GM10266 (cell line): Measurements from ENCODE around the gene PRKCA.
"Not testable (repeated sequence)": the region's sequence is repeated elsewhere in the genome, so short reads cannot be mapped to it uniquely, and the experiment has no call there.

Experiments
- DNase-seq: peaks from one replicate; pipeline ENCODE4 v3.0.0; 2012; ENCODE audit errors: extremely low spot score
- CTCF ChIP-seq: IDR thresholded peaks from 2 replicates; pipeline ENCODE4 v1.5.1; 2012; ENCODE audit warnings: mild to moderate bottlenecking, low read depth; ENCODE audit not compliant: control insufficient read depth, insufficient read depth; ENCODE audit errors: missing control alignments

Gene PRKCA

GRCh38 chr17:66290101-66290722 is 12.2 kb upstream of the PRKCA start:
- no peak for DNase-seq
- no peak for TF ChIP-seq CTCF

GRCh38 chr17:66292353-66292752 is 10.1 kb upstream of the PRKCA start:
- no peak for TF ChIP-seq CTCF
- DNase-seq: no peak

GRCh38 chr17:66296289-66296725 is 6.1 kb upstream of the PRKCA start:
- DNase-seq: no peak
- TF ChIP-seq CTCF: no peak

- not testable (repeated sequence) for DNase-seq
These were observed 5.0 kb upstream of the PRKCA start for GRCh38 chr17:66297443-66297842.

GRCh38 chr17:66299711-66300110 is 2.7 kb upstream of the PRKCA start:
- no peak for DNase-seq
- no peak for TF ChIP-seq CTCF

- no peak for TF ChIP-seq CTCF
- no peak for DNase-seq
These were observed 1.5 kb upstream of the PRKCA start for GRCh38 chr17:66300956-66301355.

GRCh38 chr17:66301367-66301863 is 998 bp upstream of the PRKCA start:
- no peak for DNase-seq

More at GRCh38 chr17:66301367-66301863, 998 bp upstream of the PRKCA start:
- no peak for TF ChIP-seq CTCF
